Measurements from ENCODE around the gene LRRC3C. TPM values are rescaled to one million over a fixed set of nuclear protein-coding genes. Genes with fewer than 3 reads are reported as not detected.

Gene LRRC3C
- total and polyA plus RNA-seq, 2 donors (not counting 1 experiment from before 2014, with no cell fraction given), result 0.12 TPM; not detected in 1

DNA sequence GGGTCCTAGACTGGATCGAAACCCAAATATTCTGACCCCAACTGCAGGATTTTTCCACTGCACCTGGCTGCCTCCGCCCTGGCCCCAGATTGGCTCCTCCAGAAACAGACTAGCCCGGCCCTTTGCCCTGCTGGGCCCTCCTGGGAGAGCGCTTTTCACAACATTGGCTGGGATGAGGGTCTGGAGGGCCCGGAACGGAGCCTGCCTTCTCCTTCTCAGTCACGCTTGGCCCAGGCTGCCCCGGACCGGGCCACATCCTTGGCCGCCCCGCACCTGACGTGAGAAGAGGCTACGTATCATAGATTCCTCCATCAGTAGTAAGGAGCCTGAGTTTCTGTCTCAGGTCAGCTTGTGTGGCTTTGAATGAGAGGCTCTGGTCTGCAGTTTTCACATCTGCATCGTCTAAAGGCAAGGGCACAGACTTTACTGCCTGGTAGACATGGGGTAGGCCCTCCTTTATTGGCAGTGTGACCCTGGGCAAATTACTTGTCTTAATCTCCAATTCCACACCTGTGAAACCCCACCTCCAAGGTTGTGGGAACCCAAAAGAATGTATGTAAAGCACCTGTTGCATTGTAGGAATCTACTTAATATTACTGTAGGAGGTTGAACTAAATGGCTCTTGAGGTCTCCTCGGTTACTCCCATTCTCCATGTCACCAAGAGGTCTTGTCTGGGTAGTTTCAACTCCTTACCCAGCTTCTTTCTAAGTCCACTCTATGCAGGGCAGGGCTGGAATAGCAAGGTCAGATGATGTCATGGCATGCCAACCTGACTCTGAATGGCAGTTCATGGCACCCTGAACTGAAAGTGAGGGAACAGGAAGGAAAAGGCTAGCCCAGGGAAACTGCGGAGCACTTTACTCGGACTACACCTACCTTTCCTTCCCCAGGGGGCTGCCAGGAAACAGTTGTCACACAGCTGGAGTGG is 661 bp downstream of the LRRC3C start:
- peaks cover 53% of the 10 kb centered on the region for H3K79me2 ChIP-seq (ENCODE audit: control insufficient read depth, insufficient read depth, low read length)
- no peaks in the 10 kb centered on the region for H3K27me3 ChIP-seq (replicated peaks in 1 of 4; ENCODE audit: control extremely low read depth in 1 of 4, control insufficient read depth in 3 of 4, insufficient read depth in 4 of 4, low read length in 3 of 4)
- Mint-ChIP-seq H3K4me3 (peak overlapping the region; percentile 92), H3K27me3 (no peaks in the 10 kb centered on the region), H3K9me3 (ENCODE audit: insufficient read depth) (no peaks in the 10 kb centered on the region), H3K27ac (peak overlapping the region; percentile 87), H3K4me1 (peaks cover 36% of the 10 kb centered on the region)
- TF ChIP-seq, protein P1, sequence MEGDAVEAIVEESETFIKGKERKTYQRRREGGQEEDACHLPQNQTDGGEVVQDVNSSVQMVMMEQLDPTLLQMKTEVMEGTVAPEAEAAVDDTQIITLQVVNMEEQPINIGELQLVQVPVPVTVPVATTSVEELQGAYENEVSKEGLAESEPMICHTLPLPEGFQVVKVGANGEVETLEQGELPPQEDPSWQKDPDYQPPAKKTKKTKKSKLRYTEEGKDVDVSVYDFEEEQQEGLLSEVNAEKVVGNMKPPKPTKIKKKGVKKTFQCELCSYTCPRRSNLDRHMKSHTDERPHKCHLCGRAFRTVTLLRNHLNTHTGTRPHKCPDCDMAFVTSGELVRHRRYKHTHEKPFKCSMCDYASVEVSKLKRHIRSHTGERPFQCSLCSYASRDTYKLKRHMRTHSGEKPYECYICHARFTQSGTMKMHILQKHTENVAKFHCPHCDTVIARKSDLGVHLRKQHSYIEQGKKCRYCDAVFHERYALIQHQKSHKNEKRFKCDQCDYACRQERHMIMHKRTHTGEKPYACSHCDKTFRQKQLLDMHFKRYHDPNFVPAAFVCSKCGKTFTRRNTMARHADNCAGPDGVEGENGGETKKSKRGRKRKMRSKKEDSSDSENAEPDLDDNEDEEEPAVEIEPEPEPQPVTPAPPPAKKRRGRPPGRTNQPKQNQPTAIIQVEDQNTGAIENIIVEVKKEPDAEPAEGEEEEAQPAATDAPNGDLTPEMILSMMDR (IDR thresholded peaks at IDR 0.05), result no peak
- peak overlapping the region; percentile 66 to 93 (median 79) for H3K4me3 ChIP-seq (ENCODE audit: control extremely low read depth in 1 of 5, extremely low read depth in 1 of 5, insufficient read depth in 1 of 5, low read depth in 2 of 5, low read length in 4 of 5)
- H4K20me1 ChIP-seq (ENCODE audit: control insufficient read depth, insufficient read depth, low read length, poor library complexity, severe bottlenecking), result peaks cover 42% of the 10 kb centered on the region
- intact Hi-C loops (cut with micrococcal nuclease), result loop anchor here (1.0 to 10.0 kb wide), 8 partner anchors 25 to 476 kb away; partner anchors contain the start of genes MED1, MED24, MIEN1 and PSMD3
- H2AFZ ChIP-seq (ENCODE audit: insufficient read depth, low read depth, low read length, poor library complexity, severe bottlenecking), result peak overlapping the region; percentile 85
- H3K36me3 ChIP-seq (replicated peaks in 1 of 2; ENCODE audit: control extremely low read depth in 1 of 2, control insufficient read depth in 1 of 2, extremely low read depth in 1 of 2, insufficient read depth in 2 of 2, low read length in 1 of 2), result peaks cover 0 to 11% of the 10 kb centered on the region in 2 experiments
- CTCF ChIA-PET, result interaction anchor here (0.6 to 1.9 kb wide), 3 partner anchors 12 to 54 kb away, joined by 3 to 7 read pairs (median 6); partner anchors contain the start of gene PSMD3
- 37% methylated on average over 15 of the region's 17 CpGs for WGBS (ENCODE audit: insufficient coverage)
- ATAC-seq (ENCODE audit: low read depth) (peak; percentile 8), DNase-seq (no peak)
- peak overlapping the region; percentile 81 for H3K9ac ChIP-seq (ENCODE audit: low read length)
- H3K4me2 ChIP-seq (replicated peaks; ENCODE audit: low read depth, low read length, poor library complexity, severe bottlenecking), result peak overlapping the region; percentile 89
- peaks cover 33 to 34% of the 10 kb centered on the region in 2 donors for H3K4me1 ChIP-seq (ENCODE audit: control insufficient read depth in 2 of 2, insufficient read depth in 2 of 2, low read length in 2 of 2)
- POLR2A ChIA-PET, result interaction anchor here (1.2 kb wide), 1 partner anchor 53 kb away, joined by 3 read pairs; no protein-coding TSS in a partner anchor
- H3K27ac ChIP-seq (ENCODE audit: low read length in 2 of 2), result peak overlapping the region; percentile 20 to 25
- no peaks in the 10 kb centered on the region for H3K9me3 ChIP-seq (ENCODE audit: control extremely low read depth in 1 of 3, control insufficient read depth in 2 of 3, insufficient read depth in 1 of 3, low read length in 2 of 3)

All from B cell (primary cell).